Epithelial cell of esophagus (primary cell): ENCODE results near the gene CERS5.
A peak's percentile ranks its signal among the peaks of the same experiment; 100 is the strongest.
"Not testable (repeated sequence)": the region's sequence is repeated elsewhere in the genome, so short reads cannot be mapped to it uniquely, and the experiment has no call there.

Experiments used
- DNase-seq: peaks from one replicate; pipeline ENCODE4 v3.0.0; 2010; ENCODE audit warnings: low read depth
- H3K4me3 ChIP-seq: 2 replicates; pipeline ENCODE4 v1.5.1; 2011; ENCODE audit warnings: mild to moderate bottlenecking, low read length, control low read depth
- CTCF ChIP-seq: IDR thresholded peaks from 2 replicates; pipeline ENCODE4 v1.5.1; 2011; ENCODE audit warnings: low read depth, mild to moderate bottlenecking, low read length, control low read depth, inconsistent platforms; ENCODE audit not compliant: insufficient read depth; ENCODE audit errors: missing control alignments

The CERS5 gene

GRCh38 chr12:50157259-50157658, 9.9 kb downstream of the CERS5 start:
- TF ChIP-seq CTCF, result no peak
- H3K4me3 ChIP-seq, result no peak overlapping the region
- no peak for DNase-seq

- DNase-seq, result no peak
- H3K4me3 ChIP-seq, result no peak overlapping the region
- TF ChIP-seq CTCF, result no peak
Measured at GRCh38 chr12:50156641-50157040, 10.5 kb downstream of the CERS5 start.

- not testable (repeated sequence) for H3K4me3 ChIP-seq
Measured at GRCh38 chr12:50154947-50155346, 12.2 kb downstream of the CERS5 start.

GRCh38 chr12:50151047-50151687, 16.0 kb downstream of the CERS5 start:
- no peak for TF ChIP-seq CTCF
- DNase-seq, result peak; percentile 52
- H3K4me3 ChIP-seq, result no peak overlapping the region

More at GRCh38 chr12:50154947-50155346, 12.2 kb downstream of the CERS5 start:
- DNase-seq, result not testable (repeated sequence)

- TF ChIP-seq CTCF, result no peak
- no peak overlapping the region for H3K4me3 ChIP-seq
- no peak for DNase-seq
Measured at GRCh38 chr12:50149311-50149710, 17.9 kb downstream of the CERS5 start.

GRCh38 chr12:50148011-50148410, 19.2 kb downstream of the CERS5 start:
- not testable (repeated sequence) for DNase-seq, H3K4me3 ChIP-seq

GRCh38 chr12:50147281-50147680, 19.9 kb downstream of the CERS5 start:
- no peak for DNase-seq
- H3K4me3 ChIP-seq, result no peak overlapping the region
- TF ChIP-seq CTCF, result no peak

GRCh38 chr12:50145439-50145838, 21.7 kb downstream of the CERS5 start:
- H3K4me3 ChIP-seq, result no peak overlapping the region
- DNase-seq, result no peak
- TF ChIP-seq CTCF, result no peak
